Neural cell (in vitro differentiated cells): Measurements from ENCODE around the gene IQCK. TPM values are rescaled to one million over a fixed set of nuclear protein-coding genes. Genes with fewer than 3 reads are reported as not detected.

ENCODE experiments used
- H2AFZ ChIP-seq: fragments of 200-600, 300-800 bp; sonication (generic), shearing (Covaris generic); 2 replicates; pipeline ENCODE4 v1.6.0; 2014; ENCODE audit warnings: low read depth, mild to moderate bottlenecking, antibody characterized with exemption, low read length, moderate library complexity
- H3F3A ChIP-seq: fragments of 200-600 bp; shearing (Covaris generic); 2 replicates; pipeline ENCODE4 v1.6.1; 2016; ENCODE audit warnings: mild to moderate bottlenecking, moderate library complexity, mixed read lengths, antibody characterized with exemption, low read length; ENCODE audit not compliant: insufficient read depth, poor library complexity, severe bottlenecking
- H3K27ac ChIP-seq: fragments of 200-600, 300-800 bp; sonication (generic), shearing (Covaris generic); 2 replicates; pipeline ENCODE4 v1.5.1; 2014; ENCODE audit warnings: mild to moderate bottlenecking, low read length, moderate library complexity
- H3K27me3 ChIP-seq: fragments of 300-800, 200-600 bp; sonication (generic), shearing (Covaris generic); 2 replicates; pipeline ENCODE4 v1.6.0; 2014; ENCODE audit warnings: mild to moderate bottlenecking, low read depth, low read length, moderate library complexity; ENCODE audit not compliant: insufficient read depth
- H3K36me3 ChIP-seq: fragments of 300-800, 200-600 bp; sonication (generic), shearing (Covaris generic); 2 replicates; pipeline ENCODE4 v1.5.1; 2014; ENCODE audit warnings: mild to moderate bottlenecking, antibody characterized with exemption, low read length, moderate library complexity; ENCODE audit not compliant: insufficient read depth
- H3K4me2 ChIP-seq: fragments of 300-800, 200-600 bp; sonication (generic), shearing (Covaris generic); 2 replicates; pipeline ENCODE4 v1.6.0; 2014; ENCODE audit warnings: mild to moderate bottlenecking, low read length
- H3K4me3 ChIP-seq: fragments of 300-800, 200-600 bp; sonication (generic), shearing (Covaris generic); 2 replicates; pipeline ENCODE4 v1.5.1; 2014; ENCODE audit warnings: mild to moderate bottlenecking, low read length, moderate library complexity
- H3K79me2 ChIP-seq: fragments of 200-600 bp; shearing (Covaris generic); replicated peaks from 2 replicates; pipeline ENCODE4 v1.6.0; 2014; ENCODE audit warnings: mild to moderate bottlenecking, low read length, moderate library complexity; ENCODE audit not compliant: insufficient read depth
- H3K9ac ChIP-seq: fragments of 300-800, 200-600 bp; sonication (generic), shearing (Covaris generic); 2 replicates; pipeline ENCODE4 v1.6.1; 2016; ENCODE audit warnings: mild to moderate bottlenecking, low read length, mixed read lengths
- H3K9me2 ChIP-seq: fragments of 200-600 bp; shearing (Covaris generic); 2 replicates; pipeline ENCODE4 v1.6.1; 2016; ENCODE audit warnings: mild to moderate bottlenecking, low read length, mixed read lengths; ENCODE audit not compliant: insufficient read depth
- H3K9me3 ChIP-seq: fragments of 200-600, 300-800 bp; sonication (generic), shearing (Covaris generic); 2 replicates; pipeline ENCODE4 v1.6.1; 2016; ENCODE audit warnings: mild to moderate bottlenecking, mixed run types, low read length, moderate library complexity, mixed read lengths
- H4K20me1 ChIP-seq: fragments of 200-600 bp; shearing (Covaris generic); 2 replicates; pipeline ENCODE4 v1.6.1; 2016; ENCODE audit warnings: mild to moderate bottlenecking, mixed run types; ENCODE audit not compliant: insufficient read depth
- EP300 ChIP-seq: fragments of 450-650 bp; conservative IDR thresholded peaks from 2 replicates; pipeline ENCODE4 v1.6.1; 2014; ENCODE audit warnings: antibody characterized with exemption, mild to moderate bottlenecking, moderate library complexity; ENCODE audit not compliant: poor library complexity, severe bottlenecking
- EZH2 ChIP-seq: fragments of 200-600, 300-800 bp; shearing (Covaris generic), sonication (generic); IDR thresholded peaks from 2 replicates; pipeline ENCODE4 v1.6.1; 2014; ENCODE audit warnings: antibody characterized with exemption, low read length, borderline replicate concordance, mild to moderate bottlenecking; ENCODE audit not compliant: insufficient read depth, poor library complexity, severe bottlenecking
- MXI1 ChIP-seq: fragments of 450-650 bp; conservative IDR thresholded peaks from 2 replicates; pipeline ENCODE4 v1.6.1; 2014; ENCODE audit warnings: antibody characterized with exemption, mild to moderate bottlenecking; ENCODE audit not compliant: poor library complexity, severe bottlenecking
- POLR2AphosphoS5 ChIP-seq: IDR thresholded peaks from 2 replicates; pipeline ENCODE4 v1.6.1; 2012
- RAD21 ChIP-seq: fragments of 450-650 bp; conservative IDR thresholded peaks from 2 replicates; pipeline ENCODE4 v1.6.1; 2014; ENCODE audit warnings: antibody characterized with exemption, mild to moderate bottlenecking, moderate library complexity
- SMC3 ChIP-seq: fragments of 450-650 bp; conservative IDR thresholded peaks from 2 replicates; pipeline ENCODE4 v1.6.1; 2014; ENCODE audit warnings: antibody characterized with exemption, mild to moderate bottlenecking, moderate library complexity; ENCODE audit not compliant: poor library complexity
- TAF1 ChIP-seq: IDR thresholded peaks from 2 replicates; pipeline ENCODE4 v1.6.1; 2012; ENCODE audit warnings: low read depth
- polyA plus RNA-seq: library from polyadenylated mRNA; depleted of rRNA; stranded (reverse); fragments of >200 nt; gene quantifications from 2 replicates; pipeline ENCODE4 v1.2.3, GENCODE V29; 2014
- TF ChIP-seq, protein P1 (sequence below): IDR thresholded peaks from 2 replicates; pipeline ENCODE4 v1.6.1; 2012; ENCODE audit warnings: borderline replicate concordance
- TF ChIP-seq, protein P2 (sequence below): fragments of 450-650 bp; IDR thresholded peaks from 2 replicates; pipeline ENCODE4 v1.5.1; 2014; ENCODE audit warnings: antibody characterized with exemption, mild to moderate bottlenecking, moderate library complexity; ENCODE audit not compliant: poor library complexity, severe bottlenecking

IQCK gene
- polyA plus RNA-seq, 1 donor from 2014 or later: 10.2 TPM

DNA sequence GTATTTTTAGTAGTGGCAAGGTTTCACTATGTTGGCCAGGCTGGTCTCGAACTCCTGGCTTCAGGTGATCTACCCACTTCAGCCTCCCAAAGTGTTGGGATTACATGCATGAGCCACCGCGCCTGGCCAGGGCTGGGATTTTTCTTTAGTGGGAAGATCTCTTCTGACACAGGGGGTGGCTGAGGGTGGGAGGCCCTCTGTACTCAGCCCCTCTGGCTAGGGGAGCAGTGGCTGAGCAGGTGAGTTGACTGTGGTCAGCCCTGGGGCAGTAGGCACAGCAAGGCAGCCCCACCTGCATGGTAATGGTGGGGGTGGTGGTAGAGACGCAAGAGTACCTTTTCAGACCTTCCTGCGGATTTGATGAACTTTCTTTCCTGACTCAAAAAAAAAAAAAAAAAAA, 178.9 kb downstream of the IQCK start:
- Histone ChIP-seq H2AFZ (no peak overlapping the region), H3K27ac (no peak overlapping the region), H3K9me3 (no peaks in the 10 kb centered on the region), H3K79me2 (no peaks in the 10 kb centered on the region), H3K36me3 (no peaks in the 10 kb centered on the region), H3K9ac (no peak overlapping the region), H3K4me2 (no peak overlapping the region), H3K9me2 (no peaks in the 10 kb centered on the region), H4K20me1 (no peaks in the 10 kb centered on the region), H3F3A (no peaks in the 10 kb centered on the region), H3K27me3 (no peaks in the 10 kb centered on the region), H3K4me3 (no peak overlapping the region)
- TF ChIP-seq, protein P1, sequence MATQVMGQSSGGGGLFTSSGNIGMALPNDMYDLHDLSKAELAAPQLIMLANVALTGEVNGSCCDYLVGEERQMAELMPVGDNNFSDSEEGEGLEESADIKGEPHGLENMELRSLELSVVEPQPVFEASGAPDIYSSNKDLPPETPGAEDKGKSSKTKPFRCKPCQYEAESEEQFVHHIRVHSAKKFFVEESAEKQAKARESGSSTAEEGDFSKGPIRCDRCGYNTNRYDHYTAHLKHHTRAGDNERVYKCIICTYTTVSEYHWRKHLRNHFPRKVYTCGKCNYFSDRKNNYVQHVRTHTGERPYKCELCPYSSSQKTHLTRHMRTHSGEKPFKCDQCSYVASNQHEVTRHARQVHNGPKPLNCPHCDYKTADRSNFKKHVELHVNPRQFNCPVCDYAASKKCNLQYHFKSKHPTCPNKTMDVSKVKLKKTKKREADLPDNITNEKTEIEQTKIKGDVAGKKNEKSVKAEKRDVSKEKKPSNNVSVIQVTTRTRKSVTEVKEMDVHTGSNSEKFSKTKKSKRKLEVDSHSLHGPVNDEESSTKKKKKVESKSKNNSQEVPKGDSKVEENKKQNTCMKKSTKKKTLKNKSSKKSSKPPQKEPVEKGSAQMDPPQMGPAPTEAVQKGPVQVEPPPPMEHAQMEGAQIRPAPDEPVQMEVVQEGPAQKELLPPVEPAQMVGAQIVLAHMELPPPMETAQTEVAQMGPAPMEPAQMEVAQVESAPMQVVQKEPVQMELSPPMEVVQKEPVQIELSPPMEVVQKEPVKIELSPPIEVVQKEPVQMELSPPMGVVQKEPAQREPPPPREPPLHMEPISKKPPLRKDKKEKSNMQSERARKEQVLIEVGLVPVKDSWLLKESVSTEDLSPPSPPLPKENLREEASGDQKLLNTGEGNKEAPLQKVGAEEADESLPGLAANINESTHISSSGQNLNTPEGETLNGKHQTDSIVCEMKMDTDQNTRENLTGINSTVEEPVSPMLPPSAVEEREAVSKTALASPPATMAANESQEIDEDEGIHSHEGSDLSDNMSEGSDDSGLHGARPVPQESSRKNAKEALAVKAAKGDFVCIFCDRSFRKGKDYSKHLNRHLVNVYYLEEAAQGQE: no peak
- TF ChIP-seq MXI1: no peak
- TF ChIP-seq EZH2: no peak
- no peak for TF ChIP-seq RAD21

DNA sequence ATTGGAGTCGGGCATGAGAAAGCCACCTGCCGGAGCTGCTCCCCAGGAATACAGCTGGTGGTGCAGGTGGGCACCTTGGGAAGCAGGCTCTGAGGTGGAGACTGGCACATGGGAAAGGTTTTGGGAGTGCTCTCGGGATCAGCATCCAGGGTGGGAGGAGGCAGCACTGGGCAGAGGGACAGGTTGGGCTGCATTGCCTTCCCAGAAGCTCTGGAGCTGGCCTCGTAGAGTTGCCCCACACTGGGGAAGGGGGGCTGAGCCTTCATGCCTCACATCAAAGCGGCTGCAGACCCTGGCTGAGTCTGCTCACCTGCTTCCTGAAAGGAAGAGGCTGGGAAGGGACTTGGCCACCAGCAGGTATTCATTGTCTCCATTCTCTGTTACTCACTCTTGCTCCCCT, 180.1 kb downstream of the IQCK start:
- H3K79me2 ChIP-seq: no peaks in the 10 kb centered on the region
- H3K9me2 ChIP-seq: no peaks in the 10 kb centered on the region
- H4K20me1 ChIP-seq: no peaks in the 10 kb centered on the region
- H3K27me3 ChIP-seq: no peaks in the 10 kb centered on the region
- H3K36me3 ChIP-seq: no peaks in the 10 kb centered on the region
- no peak overlapping the region for H3K27ac ChIP-seq
- H3K9ac ChIP-seq: no peak overlapping the region
- H3K9me3 ChIP-seq: no peaks in the 10 kb centered on the region
- H3K4me3 ChIP-seq: no peak overlapping the region
- TF ChIP-seq RAD21 (no peak), POLR2AphosphoS5 (no peak), TAF1 (no peak), EZH2 (no peak), MXI1 (no peak), EP300 (no peak), SMC3 (no peak)
- TF ChIP-seq, protein P1: no peak
- TF ChIP-seq, protein P2, sequence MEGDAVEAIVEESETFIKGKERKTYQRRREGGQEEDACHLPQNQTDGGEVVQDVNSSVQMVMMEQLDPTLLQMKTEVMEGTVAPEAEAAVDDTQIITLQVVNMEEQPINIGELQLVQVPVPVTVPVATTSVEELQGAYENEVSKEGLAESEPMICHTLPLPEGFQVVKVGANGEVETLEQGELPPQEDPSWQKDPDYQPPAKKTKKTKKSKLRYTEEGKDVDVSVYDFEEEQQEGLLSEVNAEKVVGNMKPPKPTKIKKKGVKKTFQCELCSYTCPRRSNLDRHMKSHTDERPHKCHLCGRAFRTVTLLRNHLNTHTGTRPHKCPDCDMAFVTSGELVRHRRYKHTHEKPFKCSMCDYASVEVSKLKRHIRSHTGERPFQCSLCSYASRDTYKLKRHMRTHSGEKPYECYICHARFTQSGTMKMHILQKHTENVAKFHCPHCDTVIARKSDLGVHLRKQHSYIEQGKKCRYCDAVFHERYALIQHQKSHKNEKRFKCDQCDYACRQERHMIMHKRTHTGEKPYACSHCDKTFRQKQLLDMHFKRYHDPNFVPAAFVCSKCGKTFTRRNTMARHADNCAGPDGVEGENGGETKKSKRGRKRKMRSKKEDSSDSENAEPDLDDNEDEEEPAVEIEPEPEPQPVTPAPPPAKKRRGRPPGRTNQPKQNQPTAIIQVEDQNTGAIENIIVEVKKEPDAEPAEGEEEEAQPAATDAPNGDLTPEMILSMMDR: no peak
- H3K4me2 ChIP-seq: no peak overlapping the region
- no peak overlapping the region for H2AFZ ChIP-seq
- H3F3A ChIP-seq: no peaks in the 10 kb centered on the region
